GM19328 (cell line): ENCODE data around the gene GLI3.

Source experiments
- ATAC-seq: cut with Tn5 transposase; IDR thresholded peaks from one replicate; pipeline ENCODE4 v1.9.1; 2021; ENCODE audit warnings: mild to moderate bottlenecking, moderate library complexity; ENCODE audit not compliant: unreplicated experiment

Gene GLI3

DNA sequence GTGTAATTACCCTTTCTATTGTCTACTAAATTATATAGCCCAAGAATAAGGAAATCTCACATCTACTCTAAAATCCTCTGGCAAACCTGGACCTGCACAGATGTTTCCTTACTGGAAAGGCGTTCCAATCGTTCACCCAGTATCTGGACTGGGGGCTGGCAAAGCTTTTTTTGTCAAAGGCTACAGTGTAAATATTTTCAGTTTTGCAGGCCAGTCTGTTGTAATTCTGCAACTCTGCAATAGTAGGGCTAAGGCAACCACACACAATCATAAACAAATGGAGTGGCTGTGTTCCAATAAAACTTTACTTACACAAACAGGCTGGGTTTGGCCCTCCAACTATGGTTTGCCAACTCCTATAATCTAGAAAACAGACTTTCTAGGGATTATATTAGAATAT is 56.2 kb downstream of the GLI3 start:
- ATAC-seq, result no peak

DNA sequence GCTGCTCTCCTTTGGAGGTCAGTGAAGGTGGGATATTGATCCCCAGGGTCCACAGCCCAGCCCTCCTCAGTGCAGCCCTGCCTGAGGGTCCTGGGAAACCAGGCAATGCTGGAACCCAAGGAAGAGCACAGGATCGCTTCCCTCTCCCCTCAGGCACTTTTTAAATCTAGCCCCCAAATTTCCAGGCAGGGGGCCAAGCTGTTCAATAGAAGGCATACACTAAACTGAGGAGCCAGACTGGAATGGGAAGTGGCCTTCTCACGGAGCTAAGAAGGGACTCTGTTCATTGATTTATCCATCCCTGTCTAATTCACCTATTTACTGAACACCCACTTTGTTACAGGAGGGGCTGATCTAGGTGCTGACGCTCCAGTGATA is 60.3 kb downstream of the GLI3 start:
- ATAC-seq, result no peak

DNA sequence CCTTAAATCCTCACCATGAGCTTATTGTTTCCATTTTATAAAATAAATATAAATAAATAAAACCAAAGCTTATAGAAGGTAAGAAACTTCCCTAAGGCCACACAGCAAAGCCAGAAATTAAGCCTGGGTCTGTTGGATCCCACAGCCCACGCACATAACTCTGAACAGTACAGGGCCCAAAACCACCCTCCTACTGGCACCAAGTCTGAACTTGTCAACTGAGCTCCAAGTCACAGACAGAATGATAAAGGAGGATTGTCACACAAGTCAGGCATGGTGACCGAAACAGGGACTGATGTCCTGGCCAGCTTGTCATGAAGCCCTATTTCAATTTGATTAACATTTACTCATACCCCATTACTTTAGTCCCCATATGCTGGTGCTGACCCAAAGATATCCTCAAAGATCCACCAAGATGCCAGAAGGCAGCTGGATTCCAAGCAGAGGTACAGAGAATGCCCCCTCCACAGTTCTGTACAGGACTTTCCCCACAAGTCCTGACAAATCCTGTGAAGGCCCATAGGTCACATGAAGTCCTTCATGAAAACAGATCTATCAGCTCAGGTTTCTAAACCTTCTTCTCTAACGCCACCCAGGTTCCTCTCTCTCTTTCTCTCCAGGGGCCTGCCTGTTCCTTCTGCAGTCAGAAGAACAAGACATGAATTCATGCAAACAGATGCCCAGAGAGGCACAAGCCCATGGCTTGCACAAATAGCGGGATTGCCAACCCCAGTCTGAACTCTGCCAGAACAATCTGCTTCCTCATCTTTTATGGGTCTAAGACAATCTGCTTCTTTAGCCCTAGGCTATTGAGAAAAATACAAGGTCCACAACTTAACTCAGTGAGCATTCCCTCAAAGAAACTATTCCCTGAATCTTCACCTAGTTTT is 60.9 kb downstream of the GLI3 start:
- no peak for ATAC-seq

DNA sequence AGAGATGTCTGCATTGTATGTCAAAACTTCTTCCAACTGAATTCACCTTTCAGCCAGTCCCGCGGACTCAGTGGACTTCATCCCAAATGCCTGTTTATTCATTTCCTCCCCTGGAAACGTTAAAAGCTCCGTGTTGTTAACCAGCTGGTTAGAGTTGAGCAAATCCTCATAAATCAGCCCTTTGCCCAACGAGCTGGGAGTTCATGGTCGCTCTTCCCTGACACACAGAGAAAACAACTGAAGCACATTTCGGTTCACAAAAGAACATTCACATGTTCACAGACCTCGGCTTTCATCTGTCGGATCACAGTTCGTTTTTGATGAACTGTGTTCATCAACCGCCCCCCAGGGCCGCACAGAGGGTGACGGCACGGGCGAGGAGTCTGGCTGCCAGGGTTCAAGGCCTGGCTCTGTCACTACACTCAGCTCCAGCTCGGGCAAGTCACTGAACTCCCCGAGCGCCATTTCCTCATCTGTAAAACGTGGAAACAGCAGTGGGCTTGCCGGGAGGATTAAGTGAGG is 62.6 kb downstream of the GLI3 start:
- no peak for ATAC-seq

DNA sequence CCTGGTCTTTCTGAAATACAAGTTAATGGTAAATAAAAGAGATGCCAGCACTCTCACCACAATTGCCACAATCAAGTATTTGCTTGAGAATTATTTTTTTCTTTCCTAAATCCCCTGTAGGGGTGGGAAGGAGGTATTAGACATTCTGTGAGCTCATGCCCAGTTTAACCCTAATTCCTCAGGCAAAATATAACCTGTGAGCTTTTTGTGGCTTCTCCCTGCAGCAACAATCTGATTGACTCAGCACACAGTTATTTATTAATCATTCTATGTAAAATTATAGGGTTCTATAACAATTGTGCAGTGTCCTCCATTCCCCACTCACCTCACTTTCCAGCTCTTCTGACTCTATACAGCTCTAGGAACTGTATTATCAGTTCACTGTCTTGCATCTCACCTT is 66.3 kb downstream of the GLI3 start:
- no peak for ATAC-seq

DNA sequence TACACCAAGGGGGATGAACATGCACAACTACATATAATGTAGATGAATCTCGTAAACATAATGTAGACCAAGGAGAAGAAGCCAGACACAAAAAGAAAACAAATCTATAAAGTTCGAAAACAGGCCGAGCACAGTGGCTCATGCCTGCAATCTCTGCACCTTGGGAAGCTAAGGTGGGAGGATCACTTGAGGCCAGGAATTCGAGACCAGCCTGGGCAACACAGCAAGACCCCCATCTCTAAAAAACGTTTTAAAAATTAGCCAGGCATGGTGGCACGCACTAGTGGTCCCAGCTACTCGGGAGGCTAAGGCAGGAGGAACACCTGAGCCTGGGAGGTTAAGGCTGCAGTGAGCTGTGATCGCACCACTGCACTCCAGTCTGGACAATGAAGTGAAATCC is 68.5 kb downstream of the GLI3 start:
- no peak for ATAC-seq

DNA sequence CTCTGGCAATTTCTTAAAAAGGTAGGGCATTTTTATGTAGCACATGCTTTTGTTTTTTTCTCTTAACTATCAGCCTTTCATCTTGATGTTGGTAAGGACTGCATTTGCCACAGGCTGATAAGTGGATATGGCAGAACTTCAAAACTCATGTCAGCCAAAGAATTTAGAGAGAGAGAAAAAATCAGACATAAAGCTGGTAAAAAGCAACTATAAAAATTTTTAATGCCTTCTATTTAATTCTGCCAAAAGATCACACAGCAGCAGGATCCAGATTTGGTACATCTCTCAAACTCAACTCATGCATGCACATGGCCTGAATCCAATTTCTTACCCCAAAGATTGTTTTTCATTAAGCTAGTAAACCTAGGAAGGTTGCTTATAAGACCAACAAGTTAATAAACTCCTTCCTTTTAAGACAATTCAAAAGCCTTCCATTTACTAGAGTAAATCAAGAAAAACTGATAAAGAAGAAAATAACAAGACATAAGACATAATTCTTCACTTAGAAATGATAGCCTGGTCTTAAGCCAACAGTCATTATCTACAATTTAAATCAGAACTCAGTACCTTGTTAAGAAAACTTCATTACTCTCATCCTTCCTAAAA is 69.3 kb downstream of the GLI3 start:
- no peak for ATAC-seq

DNA sequence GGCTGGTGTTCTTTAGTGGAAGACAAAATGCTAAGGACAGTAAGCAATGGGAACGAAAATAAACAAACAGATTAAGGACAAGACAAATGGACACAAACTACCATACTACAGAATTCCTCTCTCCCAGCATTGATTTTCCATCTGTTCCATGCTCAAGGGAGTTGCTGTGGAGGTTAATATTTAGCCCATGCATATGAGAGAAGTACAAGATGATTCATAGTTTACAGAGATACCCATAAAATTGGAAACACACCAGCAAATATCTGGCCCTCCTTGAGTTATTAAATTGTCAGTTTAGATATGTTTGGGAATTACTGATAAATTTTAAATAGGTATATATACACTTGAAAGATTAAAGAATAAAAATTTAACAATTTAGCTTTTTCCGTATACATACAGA is 69.8 kb downstream of the GLI3 start:
- no peak for ATAC-seq

DNA sequence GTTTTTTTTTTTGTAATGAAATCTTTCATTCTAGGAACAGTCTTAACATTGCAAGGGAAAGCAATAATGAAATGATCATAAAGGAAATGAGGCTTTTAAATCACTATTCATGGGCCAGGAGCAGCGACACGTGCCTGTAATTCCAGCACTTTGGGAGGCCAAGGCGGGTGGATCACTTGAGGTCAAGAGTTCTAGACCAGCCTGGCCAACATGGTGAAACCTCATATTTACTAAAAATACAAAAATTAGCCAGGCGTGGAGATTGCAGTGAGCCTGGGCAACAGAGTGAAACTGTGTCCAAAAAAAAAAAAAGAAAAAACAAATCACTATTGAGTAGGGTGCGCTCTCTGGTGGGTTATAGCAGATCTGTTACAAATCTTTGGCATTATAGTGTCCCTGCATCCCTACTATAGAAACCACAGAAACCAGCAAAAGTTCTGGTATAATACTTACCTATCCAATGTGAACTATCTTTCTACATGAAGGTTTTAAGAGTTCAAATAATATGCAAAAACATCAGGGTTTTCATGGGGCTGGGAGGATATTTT is 72.1 kb downstream of the GLI3 start:
- no peak for ATAC-seq

DNA sequence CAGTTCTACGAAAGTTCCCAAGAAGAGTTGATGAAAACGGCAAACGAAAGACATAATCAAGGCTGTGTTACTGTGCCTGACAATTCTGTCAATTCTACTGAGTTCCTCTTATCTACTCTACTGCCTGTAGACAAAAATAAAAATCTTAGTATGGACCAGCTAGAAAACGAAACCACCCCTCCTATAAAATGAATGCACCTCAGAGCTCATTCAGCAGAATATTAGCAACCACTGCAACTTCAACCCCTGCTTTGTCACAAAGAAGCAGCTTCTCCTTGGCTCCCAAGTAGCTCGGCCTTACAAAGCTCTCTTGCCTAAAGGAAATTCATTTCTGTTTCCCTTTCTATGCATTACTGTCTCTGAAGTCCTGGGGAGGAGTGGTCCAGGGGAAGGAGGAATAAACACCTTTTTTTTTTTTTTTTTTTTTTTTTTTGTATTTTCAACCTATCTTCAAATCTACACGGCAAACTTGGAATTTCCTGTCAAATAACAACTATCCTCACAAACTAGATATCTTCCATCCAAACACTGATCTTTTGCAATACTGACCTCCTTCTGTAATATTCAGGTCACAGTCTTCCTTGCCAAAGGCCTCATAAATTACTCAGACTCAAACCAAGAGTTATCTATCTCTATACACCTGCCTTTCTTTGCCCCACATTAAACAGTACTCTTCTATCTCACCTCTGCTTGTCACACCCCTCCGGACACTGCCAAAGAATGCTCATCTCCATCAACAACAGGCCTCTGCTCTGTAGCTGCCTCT is 74.3 kb downstream of the GLI3 start:
- no peak for ATAC-seq

DNA sequence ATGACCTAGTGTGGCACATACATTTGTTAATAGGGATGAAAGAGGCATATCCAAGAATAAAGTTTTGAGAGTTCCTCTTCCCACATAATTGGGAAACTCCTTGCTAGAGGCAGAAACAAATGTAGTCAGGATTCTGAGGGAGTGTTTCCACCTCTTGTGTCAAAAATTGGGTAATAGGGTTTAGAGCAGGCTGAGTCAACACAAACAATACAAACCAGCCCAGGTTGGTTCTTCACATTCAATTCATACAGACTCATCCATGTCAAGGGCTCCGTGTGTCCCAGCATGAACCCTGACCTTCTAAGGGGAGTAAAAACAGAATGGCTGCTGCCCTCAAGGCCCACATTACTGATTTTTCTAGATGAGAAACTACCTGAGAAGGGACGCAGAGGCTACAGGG is 75.3 kb downstream of the GLI3 start:
- ATAC-seq, result no peak

DNA sequence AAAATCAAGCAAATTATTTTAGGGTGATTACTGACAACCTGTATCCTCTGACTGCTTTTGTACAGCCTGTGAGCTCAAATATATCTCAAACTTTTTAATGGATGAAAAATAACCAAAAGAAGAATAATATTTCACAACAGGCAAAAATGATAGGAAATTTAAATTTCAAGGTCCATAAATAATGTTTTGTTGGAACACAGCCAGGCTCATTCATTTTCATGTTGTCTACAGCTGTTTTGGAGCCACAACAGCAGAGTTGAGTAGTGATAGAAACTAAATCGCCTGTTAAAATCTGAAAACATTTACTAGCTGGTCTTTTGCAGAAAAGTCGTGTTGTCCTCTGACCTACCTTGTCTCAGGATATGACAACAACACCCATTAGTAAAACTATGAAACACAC is 75.9 kb downstream of the GLI3 start:
- no peak for ATAC-seq

DNA sequence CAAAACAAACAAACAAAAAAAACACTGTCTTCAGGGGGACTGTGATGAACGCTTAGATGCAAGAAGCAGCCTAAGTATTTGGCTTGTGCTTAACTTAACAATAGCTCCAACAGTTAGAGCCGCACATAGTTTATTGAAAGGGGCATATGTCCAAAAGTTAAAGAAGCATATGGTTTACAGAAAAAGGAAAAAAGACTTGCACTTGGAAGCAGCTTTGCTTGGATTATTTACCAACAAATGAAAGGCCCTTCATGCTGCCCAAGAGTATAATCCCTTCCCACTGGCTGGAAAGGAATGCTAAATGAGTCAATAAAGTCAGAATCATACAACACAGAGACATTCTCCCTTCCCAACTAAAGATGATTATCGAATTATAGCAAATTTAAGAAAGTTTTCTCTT is 77.9 kb downstream of the GLI3 start:
- no peak for ATAC-seq

DNA sequence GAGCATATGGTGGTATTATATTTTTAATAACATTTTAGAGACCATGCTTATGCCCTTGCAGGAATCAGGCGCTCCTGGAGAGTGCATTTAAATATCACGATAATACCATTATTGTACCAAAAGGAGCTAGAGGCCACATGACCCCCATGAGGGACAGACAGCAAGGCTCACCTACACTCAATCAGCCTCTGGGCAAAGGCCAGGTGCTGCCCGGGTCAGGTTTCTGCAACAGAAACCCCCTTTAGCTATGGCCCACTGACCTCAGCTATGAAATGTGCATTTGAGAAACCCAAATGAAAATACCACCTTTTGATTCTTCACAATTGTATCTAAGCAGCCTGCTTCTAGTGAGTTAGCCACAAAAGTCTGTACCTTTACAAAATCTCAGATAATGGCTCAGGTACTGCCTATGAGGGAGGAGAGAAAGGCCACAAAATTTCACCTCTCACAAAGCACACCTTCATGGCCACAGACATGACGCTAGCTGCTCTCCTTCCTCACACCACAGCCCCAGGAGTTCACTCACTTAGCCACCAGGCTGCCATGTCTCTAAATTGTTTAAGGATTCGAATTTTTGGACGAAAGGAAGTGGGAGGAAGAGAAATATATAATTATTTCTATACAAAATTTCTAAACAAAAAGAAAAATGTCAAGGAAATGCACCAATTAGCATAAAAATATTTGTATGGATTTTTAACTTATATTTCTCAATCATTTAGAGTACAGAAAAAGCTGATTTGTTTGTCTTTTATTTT is 79.9 kb downstream of the GLI3 start:
- no peak for ATAC-seq

DNA sequence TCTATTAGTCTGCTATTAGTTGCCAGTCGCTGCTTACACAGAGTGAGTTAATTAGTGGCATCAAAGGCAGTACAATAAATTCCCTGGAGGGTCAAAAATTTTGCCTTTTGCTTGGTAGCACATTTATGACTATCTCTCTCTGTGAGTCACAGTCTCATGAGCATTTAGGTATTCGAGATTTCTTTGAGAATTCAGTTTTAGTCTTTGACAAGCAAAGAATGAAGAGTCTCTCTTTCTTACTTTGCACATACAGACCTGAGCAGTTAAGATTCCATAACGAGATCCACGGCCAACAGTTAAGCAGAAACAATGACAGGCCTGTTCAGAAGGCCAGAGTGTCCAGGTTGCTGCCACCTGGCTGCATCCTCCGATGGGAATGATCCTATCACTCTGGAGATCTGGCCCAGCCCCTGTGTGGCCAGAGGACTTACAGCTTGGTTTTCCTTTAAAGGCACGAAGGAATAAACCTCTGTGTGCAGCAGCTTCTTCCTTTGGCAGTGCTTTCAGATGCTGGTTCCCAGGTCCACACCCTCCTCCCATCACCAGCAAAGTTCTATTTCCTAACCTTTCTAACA is 80.6 kb downstream of the GLI3 start:
- no peak for ATAC-seq

DNA sequence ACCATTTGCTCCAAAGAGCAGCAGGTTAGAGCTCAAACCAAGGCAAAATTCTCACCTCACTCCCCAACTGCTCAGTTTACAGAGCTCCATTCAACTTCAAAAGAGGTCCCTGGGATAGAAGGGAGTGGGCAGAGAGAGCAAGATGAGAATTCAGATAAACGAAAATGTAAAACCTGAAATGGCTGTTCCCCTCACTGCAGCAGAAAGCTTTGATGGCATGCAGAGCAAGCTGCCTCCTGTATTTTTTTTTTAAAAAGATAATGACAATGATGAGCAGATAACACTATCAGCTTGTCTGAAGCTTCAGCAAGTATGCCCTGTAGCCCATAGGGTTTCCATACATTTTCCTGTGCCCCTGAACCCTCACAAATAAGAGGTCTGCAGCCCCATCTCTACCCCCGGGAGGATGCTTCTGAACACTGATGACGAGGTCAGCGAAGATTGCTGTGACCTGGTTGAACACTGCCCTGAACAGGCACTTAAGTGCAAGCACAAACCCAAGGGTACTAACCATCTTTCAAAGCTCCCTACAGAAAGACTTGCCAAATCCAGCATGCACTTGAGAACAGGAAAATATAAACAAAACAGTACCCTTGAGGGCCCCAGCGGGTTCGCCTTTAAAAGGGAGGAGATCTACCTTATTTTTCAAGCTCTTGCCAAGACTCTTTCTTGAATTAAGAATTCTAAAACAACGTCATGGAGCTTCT is 81.3 kb downstream of the GLI3 start:
- ATAC-seq, result no peak

DNA sequence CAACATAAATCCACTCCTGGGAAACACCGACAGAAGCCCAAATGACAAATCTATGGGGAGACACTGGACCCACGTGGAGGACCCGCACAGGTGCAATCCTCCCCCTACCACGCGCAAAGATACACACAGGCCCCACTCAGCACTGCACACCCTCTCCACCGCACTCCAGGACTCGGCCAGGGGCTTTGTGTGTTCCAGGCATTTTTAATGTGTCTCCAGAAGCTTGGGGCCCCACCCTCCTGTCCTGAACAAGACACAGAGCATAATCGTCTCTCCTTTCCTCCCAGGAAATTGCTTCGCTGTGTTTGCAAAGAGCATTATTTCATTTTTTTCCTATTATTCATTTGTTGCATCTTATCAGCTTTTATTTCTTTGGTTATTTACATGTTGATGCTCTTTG is 82.8 kb downstream of the GLI3 start:
- ATAC-seq, result no peak

DNA sequence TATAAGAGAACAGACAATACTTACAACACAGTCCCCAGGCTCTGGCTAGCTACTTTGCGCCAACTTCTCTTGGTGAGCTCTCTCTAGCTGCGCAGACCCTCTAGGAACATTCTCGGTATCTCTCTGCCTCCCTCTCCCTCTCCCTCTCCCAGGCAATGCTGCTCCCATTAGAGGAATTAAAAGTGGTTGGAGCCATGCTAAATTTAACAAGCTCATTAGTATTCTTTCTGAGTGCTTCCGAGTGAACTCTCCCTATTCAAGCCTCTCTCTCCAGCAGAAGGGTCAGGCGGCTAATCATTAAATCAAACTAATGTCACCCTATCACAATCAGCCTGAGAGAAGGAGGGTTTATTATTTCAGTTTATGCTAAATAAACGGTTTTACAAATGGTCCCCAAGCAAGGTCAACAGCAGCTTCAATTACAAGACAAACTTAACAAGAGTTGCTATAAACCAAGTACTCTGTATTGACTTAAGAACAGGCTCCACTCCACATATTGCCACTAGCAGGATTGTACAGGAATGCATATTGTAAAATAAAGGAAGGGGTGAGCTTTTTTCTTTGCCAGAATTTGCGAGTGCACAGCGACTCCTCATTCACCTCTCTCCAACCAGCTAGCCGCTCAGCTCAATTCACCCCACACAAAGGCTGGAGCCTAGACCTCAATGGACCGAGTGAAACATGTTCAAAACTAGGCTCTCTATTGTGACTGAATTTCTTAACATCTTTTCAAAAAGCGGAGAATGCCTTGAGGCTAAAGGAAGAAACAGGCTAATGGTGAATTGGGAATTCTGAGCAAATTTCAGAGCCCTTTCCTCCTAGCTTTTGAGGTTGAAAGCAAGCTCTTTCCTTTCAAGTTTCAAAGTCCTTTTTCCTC is 84.4 kb downstream of the GLI3 start:
- ATAC-seq, result no peak

DNA sequence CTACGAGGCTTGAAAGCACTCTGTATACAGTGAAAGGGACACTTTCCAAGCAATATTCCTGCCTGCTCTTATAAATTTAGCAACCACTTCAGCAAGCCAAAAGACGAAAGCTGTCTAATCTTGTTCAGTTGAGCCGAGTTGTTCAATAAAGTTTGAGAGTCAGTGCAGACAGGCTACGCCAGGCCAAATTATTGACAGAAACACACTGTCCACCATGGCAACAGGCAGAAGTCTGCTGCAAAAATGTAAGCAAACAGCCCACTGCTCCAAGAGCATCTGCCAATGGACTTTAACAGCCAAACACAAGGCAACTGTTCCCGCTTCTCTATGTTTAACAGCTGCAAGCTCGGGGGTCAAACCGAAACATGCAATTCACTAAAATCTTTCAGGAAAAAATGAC is 85.7 kb downstream of the GLI3 start:
- no peak for ATAC-seq
